Activated CD8-positive, alpha-beta memory T cell treated with anti-CD3 and anti-CD28 coated beads, Interleukin-2, amount 50 U/mL, for 24 hours (primary cell): ENCODE measurements around the gene HYPK.

Experiments
- DNase-seq: peaks from one replicate; pipeline ENCODE4 v3.0.0-alpha.2; 2020; ENCODE audit errors: extremely low read depth

HYPK gene

DNA sequence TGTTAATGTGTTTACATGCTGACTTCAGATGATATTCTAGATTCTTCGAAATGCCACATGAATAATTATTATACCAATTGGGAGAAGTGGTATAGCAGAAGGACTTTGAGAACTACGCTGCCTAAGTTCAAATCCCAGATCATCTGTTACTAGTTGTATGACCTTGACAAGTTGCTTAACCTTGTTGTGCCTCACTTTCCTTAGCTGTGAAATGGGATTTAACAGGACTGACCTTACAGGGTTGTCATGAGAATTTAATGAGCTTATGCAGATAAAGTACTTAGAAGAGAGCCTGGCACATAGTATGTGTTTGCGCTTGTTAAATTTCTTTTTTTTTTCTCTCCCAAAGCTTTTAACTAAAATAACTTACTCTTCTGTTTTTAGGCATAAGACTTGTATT is 50.9 kb downstream of the HYPK start:
- no peak for DNase-seq

DNA sequence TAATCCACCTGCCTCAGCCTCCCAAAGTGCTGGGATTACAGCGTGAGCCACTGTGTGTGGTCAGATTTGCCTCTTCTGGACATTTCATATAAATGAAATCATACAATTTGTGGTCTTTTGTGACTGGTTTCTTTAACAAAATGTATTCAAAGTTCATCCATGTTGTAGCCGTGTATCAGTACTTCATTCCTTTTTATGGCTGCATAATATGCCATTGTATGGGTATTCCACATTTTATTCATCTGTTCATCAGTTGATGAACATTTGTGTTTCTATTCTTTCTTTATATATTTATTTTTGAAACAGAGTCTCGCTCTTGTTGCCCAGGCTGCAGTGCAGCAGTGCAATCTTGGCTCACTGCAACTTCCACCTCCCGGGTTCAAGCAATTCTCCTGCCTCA is 52.2 kb downstream of the HYPK start:
- no peak for DNase-seq
